Measurements from ENCODE around the gene HLA-C.
A peak's percentile ranks its signal among the peaks of the same experiment; 100 is the strongest.
"Not testable (repeated sequence)": the region's sequence is repeated elsewhere in the genome, so short reads cannot be mapped to it uniquely, and the experiment has no call there.

Gene HLA-C

DNA sequence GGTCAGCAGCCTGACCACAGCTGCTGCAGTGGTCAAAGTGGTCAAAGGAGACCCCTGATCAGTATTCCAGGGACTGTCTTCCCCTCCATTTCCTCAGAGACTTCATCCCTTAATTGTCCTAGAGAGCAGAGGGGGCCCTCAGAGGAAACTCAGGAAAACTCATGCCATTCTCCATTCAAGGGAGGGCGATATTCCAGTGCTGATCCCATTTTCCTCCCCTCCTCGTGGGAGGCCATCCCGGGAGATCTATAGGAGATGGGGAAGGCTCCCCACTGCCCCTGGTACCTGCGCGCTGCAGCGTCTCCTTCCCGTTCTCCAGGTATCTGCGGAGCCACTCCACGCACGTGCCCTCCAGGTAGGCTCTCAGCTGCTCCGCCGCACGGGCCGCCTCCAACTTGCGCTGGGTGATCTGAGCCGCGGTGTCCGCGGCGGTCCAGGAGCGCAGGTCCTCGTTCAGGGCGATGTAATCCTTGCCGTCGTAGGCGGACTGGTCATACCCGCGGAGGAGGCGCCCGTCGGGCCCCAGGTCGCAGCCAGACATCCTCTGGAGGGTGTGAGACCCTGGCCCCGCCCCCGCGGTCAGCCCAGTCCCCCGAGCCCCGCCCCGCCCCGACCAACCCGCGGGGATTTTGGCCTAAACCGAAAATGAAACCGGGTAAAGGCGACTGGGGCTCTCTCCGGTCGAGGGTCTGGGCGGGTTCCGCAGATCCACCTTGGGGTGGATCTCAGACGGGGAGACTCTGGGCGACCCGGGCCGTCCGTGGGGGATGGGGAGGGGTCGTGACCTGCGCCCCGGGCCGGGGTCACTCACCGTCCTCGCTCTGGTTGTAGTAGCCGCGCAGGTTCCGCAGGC, 878 bp downstream of the HLA-C start:
- no peak for DNase-seq (ENCODE audit: low read depth, low spot score)

DNA sequence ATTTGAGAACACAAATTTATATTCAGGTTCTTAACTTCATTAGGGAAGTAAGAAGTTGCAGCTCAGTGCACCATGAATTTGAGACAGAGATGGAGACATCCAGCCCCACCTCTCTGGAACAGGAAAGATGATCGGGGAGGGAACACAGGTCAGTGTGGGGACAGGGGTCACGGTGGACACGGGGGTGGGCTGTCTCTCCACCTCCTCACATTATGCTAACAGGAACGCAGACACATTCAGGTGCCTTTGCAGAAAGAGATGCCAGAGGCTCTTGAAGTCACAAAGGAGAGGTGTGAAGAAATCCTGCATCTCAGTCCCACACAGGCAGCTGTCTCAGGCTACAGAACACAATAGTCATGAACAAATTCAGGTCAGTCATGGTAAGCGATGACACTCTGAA, 3.1 kb downstream of the HLA-C start:
- no peak for DNase-seq (ENCODE audit: low read depth, low spot score)

- DNase-seq (ENCODE audit: low read depth, low spot score): no peak
Measured at GRCh38 chr6:31268369-31268765, 3.5 kb downstream of the HLA-C start.

DNA sequence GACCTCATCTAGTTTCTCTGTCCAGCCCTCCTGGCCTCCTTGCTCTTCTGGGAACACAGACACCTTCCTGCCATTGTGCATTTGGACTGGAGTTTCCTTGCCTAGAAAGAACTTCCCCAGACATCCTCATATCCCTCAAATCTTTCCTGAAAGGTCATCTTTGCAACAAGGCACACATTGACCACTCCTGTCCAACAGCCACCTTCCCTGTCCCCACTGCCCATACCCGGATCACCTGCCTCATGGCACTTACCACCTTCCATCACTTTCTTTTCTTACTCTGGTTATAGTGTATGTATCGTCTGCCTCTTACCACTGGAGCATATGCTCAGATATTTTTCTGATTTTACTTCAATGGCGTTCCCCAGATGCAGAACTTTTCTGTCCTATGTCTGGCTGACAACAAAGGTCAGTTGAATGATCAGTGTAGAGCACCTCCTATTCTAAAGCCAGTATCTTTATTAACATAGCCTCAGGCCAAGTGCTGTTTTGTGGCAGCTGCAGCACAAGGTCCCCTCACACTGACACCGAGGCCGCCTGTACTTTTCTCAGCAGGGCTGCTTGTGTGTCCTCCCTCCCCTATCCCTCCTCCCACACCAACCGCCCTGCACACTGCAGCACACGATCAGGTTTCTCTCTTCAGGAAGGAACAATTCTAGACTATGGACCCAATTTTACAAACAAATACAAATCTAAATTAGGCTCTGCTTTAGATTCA, 4.1 kb downstream of the HLA-C start:
- no peak for DNase-seq (ENCODE audit: low read depth, low spot score)

DNA sequence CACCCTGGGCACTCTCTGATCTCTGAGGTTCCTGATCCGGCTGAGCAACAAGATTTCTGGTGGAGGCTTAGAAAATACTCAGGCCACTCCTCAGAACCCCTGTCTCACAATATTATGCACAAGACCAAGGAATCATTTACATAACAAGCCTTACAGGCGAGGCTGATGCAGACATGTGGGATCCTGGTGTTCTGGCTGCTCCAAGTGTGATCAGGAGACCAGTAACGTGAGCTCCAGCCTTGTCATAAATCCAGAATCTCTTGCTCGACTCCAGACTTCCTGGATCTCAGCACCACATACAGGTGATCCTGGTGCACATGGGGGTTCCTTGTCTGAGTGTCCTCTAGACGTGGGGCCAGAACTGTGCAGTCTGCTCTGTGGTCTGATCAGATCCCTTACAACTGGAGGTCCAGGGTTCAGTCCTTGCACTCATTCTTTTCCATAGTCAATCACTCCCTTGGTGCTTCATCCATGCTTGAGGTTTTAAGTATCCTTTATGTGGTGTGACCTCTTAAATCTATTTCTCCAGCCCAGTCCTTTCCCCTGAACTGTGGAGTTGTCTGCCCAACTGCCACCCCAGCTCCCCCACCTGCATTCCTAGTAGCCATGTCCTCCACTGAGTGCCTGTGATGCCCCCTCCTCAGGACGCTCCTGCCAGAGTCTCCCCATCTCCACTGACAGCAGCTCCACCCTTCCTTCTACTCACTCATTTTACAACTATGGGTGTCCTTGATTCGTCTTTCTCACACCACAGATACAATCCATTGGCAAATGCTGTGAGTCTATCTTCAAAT, 5.1 kb downstream of the HLA-C start:
- DNase-seq (ENCODE audit: low read depth, low spot score): no peak

DNA sequence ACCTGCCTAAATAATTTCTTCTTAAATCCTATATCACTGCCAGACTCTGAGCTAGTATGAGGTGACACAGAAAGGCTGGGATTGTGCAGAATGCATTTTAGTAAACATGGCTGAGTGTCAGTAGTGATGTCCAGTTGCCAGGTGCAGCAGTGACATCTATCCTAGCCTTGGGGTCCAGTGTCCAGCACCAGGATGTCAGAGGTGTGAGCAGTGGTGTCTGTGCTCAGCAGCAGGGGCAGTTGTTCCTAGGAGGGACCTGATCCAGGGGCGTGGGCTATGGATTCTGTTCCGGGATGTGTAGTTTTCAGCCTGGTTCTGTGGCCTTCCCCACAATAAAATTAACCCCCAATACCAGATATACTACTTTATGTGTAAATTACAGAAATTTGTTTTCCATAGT, 6.0 kb downstream of the HLA-C start:
- no peak for DNase-seq (ENCODE audit: low read depth, low spot score)

GRCh38 chr6:31263346-31263933, 8.5 kb downstream of the HLA-C start:
- DNase-seq (ENCODE audit: low read depth, low spot score): not testable (repeated sequence)

GRCh38 chr6:31259995-31260394, 11.9 kb downstream of the HLA-C start:
- DNase-seq (ENCODE audit: low read depth, low spot score): not testable (repeated sequence)

- DNase-seq (ENCODE audit: low read depth, low spot score): no peak
Measured at GRCh38 chr6:31252625-31253024, 19.3 kb downstream of the HLA-C start.

DNA sequence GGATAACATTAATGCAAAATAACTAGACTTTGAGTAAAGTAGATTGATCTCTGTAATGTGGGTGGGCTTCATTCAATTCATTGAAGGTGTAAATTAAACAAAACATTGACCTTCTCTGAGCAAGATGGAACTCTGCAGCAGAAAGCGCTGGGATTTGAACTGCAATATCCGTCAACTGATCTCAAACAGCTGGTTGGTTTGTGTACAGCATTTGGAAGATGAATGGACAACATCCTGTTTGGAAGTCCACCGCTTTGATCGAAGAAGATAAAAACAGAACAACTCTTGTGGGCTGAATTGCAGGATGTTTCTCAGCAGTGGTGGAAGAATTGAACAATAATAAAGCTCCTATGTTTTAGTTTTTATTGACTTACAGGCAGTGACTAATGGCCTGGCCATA, 20.6 kb downstream of the HLA-C start:
- no peak for DNase-seq (ENCODE audit: low read depth, low spot score)

- no peak for DNase-seq (ENCODE audit: low read depth, low spot score)
Measured at GRCh38 chr6:31249184-31249583, 22.7 kb downstream of the HLA-C start.

DNA sequence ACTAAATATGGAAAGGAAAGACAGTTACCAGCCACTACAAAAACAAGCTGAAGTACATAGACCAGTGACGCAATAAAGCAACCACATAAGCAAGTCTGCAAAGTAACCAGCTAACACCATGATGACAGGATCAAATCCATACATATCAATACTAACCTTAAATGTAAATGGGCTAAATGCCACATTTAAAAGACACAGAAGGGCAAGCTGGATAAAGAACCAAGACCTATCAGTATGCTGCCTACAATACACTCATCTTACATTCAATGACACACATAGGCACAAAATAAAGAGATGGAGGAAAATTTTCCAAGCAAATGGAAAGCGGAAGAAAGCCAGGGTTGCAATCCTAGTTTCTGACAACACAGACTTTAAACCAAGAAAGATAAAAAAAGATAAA, 24.1 kb downstream of the HLA-C start:
- DNase-seq (ENCODE audit: low read depth, low spot score): no peak

GRCh38 chr6:31246051-31246521, 25.8 kb downstream of the HLA-C start:
- peak; percentile 25 for DNase-seq (ENCODE audit: low read depth, low spot score)

- DNase-seq (ENCODE audit: low read depth, low spot score): no peak
Measured at GRCh38 chr6:31243508-31243907, 28.4 kb downstream of the HLA-C start.

GRCh38 chr6:31239854-31240253, 32.0 kb downstream of the HLA-C start:
- DNase-seq (ENCODE audit: low read depth, low spot score): no peak

- DNase-seq (ENCODE audit: low read depth, low spot score): not testable (repeated sequence)
Measured at GRCh38 chr6:31234101-31234500, 37.8 kb downstream of the HLA-C start.

DNA sequence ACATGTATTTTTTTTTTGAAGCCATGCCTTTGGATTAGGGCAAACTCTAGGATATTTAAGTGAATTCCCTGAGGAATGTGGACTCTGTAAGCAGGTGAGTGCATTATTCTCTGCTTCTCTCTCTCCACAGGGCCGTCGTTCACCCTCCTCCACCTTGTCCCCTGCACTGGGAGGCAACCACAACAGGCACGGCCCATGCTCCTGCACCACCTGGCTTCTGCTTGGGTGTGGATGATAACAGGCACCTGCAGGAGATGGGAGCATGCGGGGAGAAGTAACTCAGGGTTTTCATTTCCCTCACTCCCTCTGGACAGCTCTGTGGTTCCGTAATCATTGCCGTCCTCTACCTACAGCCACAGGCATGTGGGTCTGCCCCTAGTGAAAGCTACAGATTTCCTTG, 43.4 kb downstream of the HLA-C start:
- DNase-seq (ENCODE audit: low read depth, low spot score): no peak

DNA sequence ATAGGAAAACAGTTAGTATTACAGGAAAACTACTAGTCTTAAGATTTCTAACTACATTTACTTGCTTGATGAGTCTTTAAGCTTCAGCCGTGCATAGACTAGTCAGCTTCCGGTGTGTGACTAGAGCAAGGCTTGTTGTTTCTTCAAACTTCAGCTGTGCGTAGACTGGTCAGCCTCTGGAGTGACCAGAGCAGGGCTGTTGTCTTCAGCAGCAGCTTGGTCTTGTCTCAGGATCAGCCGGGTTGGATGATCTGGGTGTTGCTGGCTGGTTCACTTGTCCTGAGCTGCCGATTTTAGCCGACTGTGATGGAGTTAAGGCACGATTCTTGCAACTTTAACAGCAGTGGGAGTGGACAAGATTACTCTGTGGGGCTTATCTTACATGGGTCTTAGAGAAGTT, 44.7 kb downstream of the HLA-C start:
- DNase-seq (ENCODE audit: low read depth, low spot score): no peak

- no peak for DNase-seq (ENCODE audit: low read depth, low spot score)
Measured at GRCh38 chr6:31225735-31226134, 46.2 kb downstream of the HLA-C start.

- DNase-seq (ENCODE audit: low read depth, low spot score): no peak
Measured at GRCh38 chr6:31222496-31222895, 49.4 kb downstream of the HLA-C start.

Measured in iPS DF 19.7 (cell line).